ENCODE measurements around the gene SPOCK1. TPM values are rescaled to one million over a fixed set of nuclear protein-coding genes. Genes with fewer than 3 reads are reported as not detected.

SPOCK1 gene
- polyA plus RNA-seq, 1 experiment, result 304 TPM

DNA sequence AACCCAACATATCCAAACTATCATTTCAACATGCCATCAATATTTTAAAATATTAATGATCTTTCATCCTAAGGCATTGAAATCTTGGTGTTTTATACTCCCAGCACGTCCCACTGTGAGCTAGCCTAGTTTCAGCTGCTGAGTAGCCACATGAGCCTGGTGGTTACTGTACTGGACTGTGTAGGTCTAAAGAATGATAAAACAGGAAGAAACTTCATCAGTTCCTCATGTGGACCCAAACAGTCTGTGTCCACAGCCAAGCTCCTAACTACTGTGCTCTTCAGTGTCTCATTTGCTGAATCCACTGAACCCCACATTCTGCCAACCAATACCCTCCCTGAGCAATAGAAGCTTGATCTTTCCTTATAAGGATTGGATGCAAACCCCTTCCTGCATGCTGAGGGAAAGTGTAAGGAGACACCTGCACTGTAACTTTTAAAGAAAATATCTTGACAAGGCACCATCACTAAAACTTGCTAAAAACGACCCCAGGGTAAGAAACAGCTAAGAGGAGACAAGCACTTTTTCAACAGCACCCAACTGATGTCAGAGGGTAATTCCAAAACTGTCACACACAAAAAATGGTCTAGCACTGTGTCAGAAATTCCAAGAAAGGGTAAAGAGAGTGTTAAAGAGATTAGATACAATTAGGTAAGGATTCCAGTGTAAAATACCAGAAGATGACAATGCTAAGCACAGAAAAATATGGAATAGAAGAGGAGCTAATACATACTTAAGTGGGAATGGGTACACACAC is 126.9 kb downstream of the SPOCK1 start:
- Histone ChIP-seq H3K27me3 (ENCODE audit: control insufficient read depth, insufficient read depth, low read length) (no peaks in the 10 kb centered on the region), H3K36me3 (ENCODE audit: control insufficient read depth, insufficient read depth, low read length) (no peaks in the 10 kb centered on the region), H3K4me3 (ENCODE audit: low read depth, low read length) (no peak overlapping the region)
- TF ChIP-seq, protein P1, sequence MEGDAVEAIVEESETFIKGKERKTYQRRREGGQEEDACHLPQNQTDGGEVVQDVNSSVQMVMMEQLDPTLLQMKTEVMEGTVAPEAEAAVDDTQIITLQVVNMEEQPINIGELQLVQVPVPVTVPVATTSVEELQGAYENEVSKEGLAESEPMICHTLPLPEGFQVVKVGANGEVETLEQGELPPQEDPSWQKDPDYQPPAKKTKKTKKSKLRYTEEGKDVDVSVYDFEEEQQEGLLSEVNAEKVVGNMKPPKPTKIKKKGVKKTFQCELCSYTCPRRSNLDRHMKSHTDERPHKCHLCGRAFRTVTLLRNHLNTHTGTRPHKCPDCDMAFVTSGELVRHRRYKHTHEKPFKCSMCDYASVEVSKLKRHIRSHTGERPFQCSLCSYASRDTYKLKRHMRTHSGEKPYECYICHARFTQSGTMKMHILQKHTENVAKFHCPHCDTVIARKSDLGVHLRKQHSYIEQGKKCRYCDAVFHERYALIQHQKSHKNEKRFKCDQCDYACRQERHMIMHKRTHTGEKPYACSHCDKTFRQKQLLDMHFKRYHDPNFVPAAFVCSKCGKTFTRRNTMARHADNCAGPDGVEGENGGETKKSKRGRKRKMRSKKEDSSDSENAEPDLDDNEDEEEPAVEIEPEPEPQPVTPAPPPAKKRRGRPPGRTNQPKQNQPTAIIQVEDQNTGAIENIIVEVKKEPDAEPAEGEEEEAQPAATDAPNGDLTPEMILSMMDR (IDR thresholded peaks at IDR 0.05; ENCODE audit: insufficient read depth, low read depth, low read length), result no peak
- POLR2A ChIA-PET, result no interaction called here
- no peak for DNase-seq (ENCODE audit: low read depth)
- CTCF ChIA-PET, result interaction anchor here (0.7 to 1.7 kb wide), 4 partner anchors 12 to 222 kb away, joined by 3 to 4 read pairs (median 4); no protein-coding TSS in a partner anchor

DNA sequence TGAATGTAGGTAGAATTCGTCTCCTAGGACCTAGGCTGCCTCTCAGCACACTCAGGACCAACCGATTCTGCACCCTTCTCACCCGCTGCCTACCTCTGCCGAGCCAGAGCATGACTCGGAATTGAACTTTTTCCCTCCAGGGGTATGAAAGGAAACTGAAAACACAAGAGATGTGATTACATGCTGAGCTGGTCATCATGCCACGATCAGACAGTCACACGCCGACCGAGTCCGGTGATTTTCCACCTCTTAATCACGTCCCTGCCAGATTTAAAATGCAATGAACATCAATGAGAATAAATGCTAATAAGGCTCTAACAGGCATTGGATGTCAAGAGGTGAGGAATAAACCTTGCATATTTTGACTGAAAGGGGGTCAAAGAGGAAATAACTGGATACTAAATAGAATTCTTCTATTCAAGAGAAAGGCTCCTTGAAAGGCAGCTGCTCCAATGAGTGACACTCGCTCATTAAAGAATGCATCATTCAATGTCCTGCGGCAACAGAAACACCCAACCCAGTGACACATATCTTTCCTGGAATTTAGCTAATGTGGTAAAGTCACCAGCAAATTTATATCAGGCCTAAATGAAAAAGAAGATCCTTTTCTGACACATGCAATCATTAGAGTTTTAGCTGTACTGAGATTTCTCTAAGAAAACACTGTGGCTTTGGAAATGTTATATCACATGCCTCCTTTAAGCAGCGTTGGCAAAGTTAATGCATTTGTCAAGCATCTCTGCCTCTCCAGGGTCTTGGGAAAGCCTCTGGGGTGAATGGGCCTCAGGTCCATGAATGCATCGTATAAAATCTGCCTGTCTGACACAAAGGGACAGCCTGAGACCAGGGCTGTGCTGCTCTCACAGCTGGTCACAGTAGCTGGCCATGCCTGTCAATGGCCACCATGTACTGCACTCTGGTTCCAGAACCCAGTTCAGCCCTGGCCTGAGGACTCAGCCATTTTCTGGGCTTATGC is 128.7 kb downstream of the SPOCK1 start:
- CTCF ChIA-PET, result interaction anchor here (0.6 to 2.1 kb wide), 8 partner anchors 13 to 833 kb away, joined by 3 to 4 read pairs (median 3); partner anchors contain the start of gene SPOCK1
- peak; percentile 51 for DNase-seq (ENCODE audit: low read depth)
- POLR2A ChIA-PET, result no interaction called here
- Histone ChIP-seq H3K36me3 (ENCODE audit: control insufficient read depth, insufficient read depth, low read length) (no peaks in the 10 kb centered on the region), H3K4me3 (ENCODE audit: low read depth, low read length) (no peak overlapping the region), H3K27me3 (ENCODE audit: control insufficient read depth, insufficient read depth, low read length) (no peaks in the 10 kb centered on the region)
- TF ChIP-seq, protein P1 (IDR thresholded peaks at IDR 0.05; ENCODE audit: insufficient read depth, low read depth, low read length), result no peak

DNA sequence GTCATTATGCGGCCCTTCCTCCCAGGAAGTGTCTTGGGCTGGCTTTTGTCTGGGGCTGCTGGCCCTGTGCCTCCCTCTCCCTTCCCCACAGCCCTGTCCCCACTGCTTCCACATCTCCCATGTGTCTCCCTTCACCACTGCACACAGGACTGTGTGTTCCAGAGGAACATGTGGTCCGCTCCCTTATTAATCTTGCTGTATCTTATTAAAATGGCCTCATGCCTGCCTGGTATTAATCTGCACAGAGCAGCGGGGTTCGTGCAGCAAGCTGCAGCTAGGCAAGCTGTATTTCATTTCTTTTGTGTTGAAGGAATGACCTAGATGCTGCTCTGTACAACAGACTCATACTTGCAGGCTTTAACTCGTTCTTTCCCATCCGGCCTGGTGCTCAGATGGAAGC is 130.5 kb downstream of the SPOCK1 start:
- Histone ChIP-seq H3K27me3 (ENCODE audit: control insufficient read depth, insufficient read depth, low read length) (no peaks in the 10 kb centered on the region), H3K36me3 (ENCODE audit: control insufficient read depth, insufficient read depth, low read length) (no peaks in the 10 kb centered on the region), H3K4me3 (ENCODE audit: low read depth, low read length) (no peak overlapping the region)
- ChIA-PET CTCF (interaction anchor here (1.4 to 5.1 kb wide), 2 partner anchors 24 to 49 kb away, joined by 4 to 29 read pairs; no protein-coding TSS in a partner anchor), POLR2A (no interaction called here)
- DNase-seq (ENCODE audit: low read depth), result no peak
- TF ChIP-seq, protein P1 (IDR thresholded peaks at IDR 0.05; ENCODE audit: insufficient read depth, low read depth, low read length), result no peak

DNA sequence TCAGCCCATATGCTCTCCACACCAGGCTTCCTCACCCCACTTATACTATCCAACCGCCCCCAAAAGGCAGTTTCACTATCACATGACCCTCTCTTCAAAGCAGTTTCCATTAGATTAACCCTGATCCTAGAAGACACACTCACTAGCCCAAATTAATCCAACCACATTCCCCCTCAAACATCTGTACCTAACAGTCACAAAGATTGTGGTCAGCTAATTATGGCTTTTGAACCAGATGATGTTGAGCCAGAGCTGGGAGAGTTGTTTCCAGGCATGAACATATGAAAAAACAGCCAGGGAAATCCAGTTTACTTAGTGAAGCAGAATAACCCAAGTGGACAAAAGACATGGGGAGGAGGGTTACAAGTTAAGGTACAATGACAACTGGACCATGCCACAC is 131.2 kb downstream of the SPOCK1 start:
- Histone ChIP-seq H3K36me3 (ENCODE audit: control insufficient read depth, insufficient read depth, low read length) (no peaks in the 10 kb centered on the region), H3K4me3 (ENCODE audit: low read depth, low read length) (no peak overlapping the region), H3K27me3 (ENCODE audit: control insufficient read depth, insufficient read depth, low read length) (no peaks in the 10 kb centered on the region)
- no peak for DNase-seq (ENCODE audit: low read depth)
- CTCF ChIA-PET, result interaction anchor here (0.7 to 5.1 kb wide), 2 partner anchors 9 to 24 kb away, joined by 4 to 29 read pairs; no protein-coding TSS in a partner anchor
- POLR2A ChIA-PET, result no interaction called here
- TF ChIP-seq, protein P1 (IDR thresholded peaks at IDR 0.05; ENCODE audit: insufficient read depth, low read depth, low read length), result no peak

DNA sequence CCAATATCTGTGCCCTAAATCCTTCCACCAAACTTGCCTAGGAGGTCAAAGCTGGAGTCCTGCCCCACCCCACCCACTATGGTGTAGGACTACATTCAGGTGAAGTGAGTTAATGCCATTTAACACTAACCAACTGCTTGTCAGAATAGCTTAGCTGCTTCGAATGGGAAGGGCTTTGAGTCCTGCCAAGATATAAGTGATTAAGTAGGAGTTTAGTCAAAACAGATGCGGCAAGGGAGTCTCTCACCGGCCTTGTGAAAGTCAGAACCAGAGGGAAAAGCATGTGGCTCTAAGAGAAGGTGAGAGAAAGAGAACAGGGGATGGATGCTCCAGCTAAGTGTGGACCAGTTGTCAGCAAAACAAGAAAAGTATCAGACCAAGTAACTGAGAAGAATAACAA is 132.6 kb downstream of the SPOCK1 start:
- Histone ChIP-seq H3K27me3 (ENCODE audit: control insufficient read depth, insufficient read depth, low read length) (no peaks in the 10 kb centered on the region), H3K36me3 (ENCODE audit: control insufficient read depth, insufficient read depth, low read length) (no peaks in the 10 kb centered on the region), H3K4me3 (ENCODE audit: low read depth, low read length) (no peak overlapping the region)
- TF ChIP-seq, protein P1 (IDR thresholded peaks at IDR 0.05; ENCODE audit: insufficient read depth, low read depth, low read length), result no peak
- ChIA-PET CTCF (interaction anchor here (1.1 to 5.1 kb wide), 3 partner anchors 11 to 47 kb away, joined by 4 to 29 read pairs (median 6); no protein-coding TSS in a partner anchor), POLR2A (no interaction called here)
- DNase-seq (ENCODE audit: low read depth), result no peak
